HCT116 (cell line): ENCODE data around the gene ITPR1. TPM values are rescaled to one million over a fixed set of nuclear protein-coding genes. Genes with fewer than 3 reads are reported as not detected.

ENCODE experiments used
- ATAC-seq: fragments of 200-7000 bp; cut with Tn5 transposase; 2 replicates; pipeline ENCODE4 v1.9.1; 2020; ENCODE audit warnings: mild to moderate bottlenecking, moderate library complexity
- BruUV-seq: library from RNA; stranded (reverse); fragments of 400-500 nt; replicated peaks from 2 replicates; lab custom pipeline; 2021; lab: Mats Ljungman, UMichigan
- CTCF ChIA-PET: fragments of 300-600 bp; sonication (Branson Sonifier 250); formaldehyde crosslinking; loops from one replicate; lab custom pipeline; 2021; ENCODE audit warnings: antibody characterized with exemption; lab: Charles Lee
- POLR2A ChIA-PET: fragments of 300-600, 350-600 bp; sonication (Branson Sonifier 250); formaldehyde crosslinking; loops from one replicate; lab custom pipeline; 2021; ENCODE audit warnings: antibody characterized with exemption; lab: Charles Lee
- RAD21 ChIA-PET, 2 experiments: fragments of 300-600 bp; sonication (Branson Sonifier 250); formaldehyde crosslinking; loops; one replicate each; lab custom pipeline; 2023; ENCODE audit warnings: low total read pairs in 2 of 2; ENCODE audit not compliant: uncharacterized antibody in 2 of 2, unreplicated experiment in 2 of 2, low non-redundant PET in 1 of 2; lab: Charles Lee
- DNase-seq: peaks from one replicate; pipeline ENCODE4 v3.0.0-alpha.2; 2010; ENCODE audit warnings: low read depth, low spot score
- H2AFZ ChIP-seq: fragments of 200-600 bp; shearing (Covaris generic), sonication (generic); 2 replicates; pipeline ENCODE4 v1.6.1; 2017; ENCODE audit warnings: low read depth, mixed run types, mixed read lengths, antibody characterized with exemption, low read length; ENCODE audit not compliant: poor library complexity, severe bottlenecking
- H3K27ac ChIP-seq: 2 replicates; pipeline ENCODE4 v1.5.1; 2012; ENCODE audit warnings: low read depth, low read length
- H3K27me3 ChIP-seq: fragments of 200-600 bp; sonication (generic); 2 replicates; pipeline ENCODE4 v1.6.1; 2016; ENCODE audit warnings: mixed run types, low read length, mixed read lengths; ENCODE audit not compliant: insufficient read depth
- H3K36me3 ChIP-seq, 2 experiments: fragments of 200-500 bp in 1 of 2; fragments of 200-600 bp in 1 of 2; sonication (Bioruptor generic) in 1 of 2; sonication (generic) in 1 of 2; 2 replicates each; pipeline versions ENCODE4 v1.5.1 to v1.6.1; 2014 to 2016; ENCODE audit warnings: low read length in 2 of 2, inconsistent platforms in 1 of 2, mixed read lengths in 1 of 2, mixed run types in 1 of 2; ENCODE audit not compliant: insufficient read depth in 2 of 2, control insufficient read depth in 1 of 2
- H3K4me1 ChIP-seq, 2 experiments: fragments of 200-600 bp in 1 of 2; sonication (generic) in 1 of 2; 2 replicates each; pipeline versions ENCODE4 v1.5.1 to v1.6.1; 2012 to 2017; ENCODE audit warnings: low read length in 2 of 2, inconsistent platforms in 1 of 2, mild to moderate bottlenecking in 1 of 2, mixed read lengths in 1 of 2, mixed run types in 1 of 2, moderate library complexity in 1 of 2; ENCODE audit not compliant: insufficient read depth in 2 of 2, control insufficient read depth in 1 of 2
- H3K4me2 ChIP-seq: fragments of 200-600 bp; sonication (generic); 2 replicates; pipeline ENCODE4 v1.6.1; 2017; ENCODE audit warnings: mixed run types, low read length, mixed read lengths
- H3K4me3 ChIP-seq, 2 experiments: fragments of 200-600 bp in 1 of 2; sonication (generic) in 1 of 2; replicated peaks in 1 of 2; 2 replicates each; pipeline ENCODE4 v1.5.1; 2011 to 2016; ENCODE audit warnings: low read length in 2 of 2, control low read depth in 1 of 2, low read depth in 1 of 2, mild to moderate bottlenecking in 1 of 2, mixed read lengths in 1 of 2, mixed run types in 1 of 2
- H3K79me2 ChIP-seq: fragments of 200-600 bp; sonication (generic); 2 replicates; pipeline ENCODE4 v1.6.1; 2017; ENCODE audit warnings: mild to moderate bottlenecking, mixed run types, low read length, moderate library complexity, mixed read lengths; ENCODE audit not compliant: insufficient read depth
- H3K9ac ChIP-seq: fragments of 200-600 bp; sonication (generic); 2 replicates; pipeline ENCODE4 v1.6.1; 2016; ENCODE audit warnings: low read length, mixed read lengths
- H3K9me2 ChIP-seq: fragments of 200-600 bp; sonication (generic), shearing (Covaris generic); 2 replicates; pipeline ENCODE4 v1.6.1; 2017; ENCODE audit warnings: mixed run types, mild to moderate bottlenecking, moderate library complexity; ENCODE audit not compliant: insufficient read depth
- H3K9me3 ChIP-seq, 2 experiments: fragments of 200-500 bp in 1 of 2; fragments of 200-600 bp in 1 of 2; sonication (Bioruptor generic) in 1 of 2; sonication (generic) in 1 of 2; 2 replicates each; pipeline ENCODE4 v1.6.1; 2014 to 2017; ENCODE audit warnings: low read length in 2 of 2, mixed read lengths in 2 of 2, inconsistent platforms in 1 of 2, low read depth in 1 of 2, mild to moderate bottlenecking in 1 of 2, mixed run types in 1 of 2, moderate library complexity in 1 of 2; ENCODE audit not compliant: control insufficient read depth in 1 of 2, insufficient read depth in 1 of 2
- H4K20me1 ChIP-seq: fragments of 200-600 bp; sonication (generic), shearing (Covaris generic); 2 replicates; pipeline ENCODE4 v1.6.1; 2017; ENCODE audit warnings: mixed run types, mild to moderate bottlenecking, moderate library complexity; ENCODE audit not compliant: insufficient read depth
- CBX3 ChIP-seq: IDR thresholded peaks from 2 replicates; pipeline ENCODE4 v1.6.1; 2012; ENCODE audit warnings: low read depth
- EZH2 ChIP-seq: fragments of 200-600 bp; sonication (generic); IDR thresholded peaks from 2 replicates; pipeline ENCODE4 v1.6.1; 2017; ENCODE audit warnings: antibody characterized with exemption, mixed run types
- FOSL1 ChIP-seq: IDR thresholded peaks from 2 replicates; pipeline ENCODE4 v1.6.1; 2012; ENCODE audit warnings: low read depth
- ZFX ChIP-seq: fragments of 450-650 bp; IDR thresholded peaks from 2 replicates; pipeline ENCODE4 v1.6.1; 2017
- intact Hi-C: fragments of 100-400 bp; cut with micrococcal nuclease; formaldehyde crosslinking; loops from 2 replicates; pipeline ENCODE4 v1.10.0; 2022
- total RNA-seq: library from RNA; stranded (reverse); gene quantifications from one replicate; pipeline ENCODE4 v1.2.1, GENCODE V29; 2021; ENCODE audit not compliant: unreplicated experiment
- TF ChIP-seq, protein P1 (sequence below): IDR thresholded peaks from 2 replicates; pipeline ENCODE4 v1.6.1; 2012
- TF ChIP-seq, protein P2 (sequence below), 3 experiments: fragments of 200-600 bp in 1 of 3; sonication (generic) in 1 of 3; IDR thresholded peaks in 2 of 3; conservative IDR thresholded peaks in 1 of 3; 2 replicates each; pipeline ENCODE4 v1.5.1; 2012 to 2017; ENCODE audit warnings: low read depth in 2 of 3, low read length in 2 of 3, antibody characterized with exemption in 1 of 3, borderline replicate concordance in 1 of 3, control low read depth in 1 of 3, mild to moderate bottlenecking in 1 of 3, mixed read lengths in 1 of 3, mixed run types in 1 of 3, moderate library complexity in 1 of 3; ENCODE audit not compliant: insufficient read depth in 1 of 3

ITPR1 gene
- total RNA-seq, 1 experiment from 2014 or later, result 9.2 TPM

DNA sequence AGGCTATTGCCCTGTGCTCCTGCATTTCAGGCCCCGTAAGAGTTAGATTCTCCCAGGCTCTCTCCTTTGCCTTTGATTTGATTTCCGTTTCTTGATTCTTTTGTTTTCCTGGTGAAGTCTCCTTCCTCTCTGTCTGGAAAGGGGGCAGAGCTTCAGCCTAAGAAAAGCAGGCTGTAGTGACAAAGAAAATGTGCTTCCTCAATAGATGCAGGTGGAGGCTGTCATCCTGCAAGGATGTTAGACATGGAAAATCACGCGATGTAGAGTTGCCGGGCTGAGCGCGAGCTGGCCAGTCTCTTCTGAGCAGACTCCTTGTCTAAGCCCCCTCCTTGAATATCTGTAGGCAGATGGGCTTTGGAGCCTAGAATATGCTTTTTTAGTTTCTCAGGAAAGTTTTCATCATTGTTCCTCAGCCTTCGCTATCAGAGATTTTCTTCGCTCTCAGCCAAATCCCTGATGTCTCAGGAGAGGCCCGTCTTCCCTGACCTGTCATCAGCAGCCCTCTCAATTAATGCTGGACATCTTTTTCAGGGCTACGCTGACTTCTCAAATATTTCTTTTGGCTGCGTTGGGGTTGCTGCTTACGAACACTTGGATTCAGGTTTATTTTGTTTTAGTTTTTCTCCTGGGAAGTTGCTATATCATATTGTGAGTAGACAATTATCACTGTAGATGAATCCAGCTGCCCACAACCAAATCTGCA lies 163.6 kb downstream of the ITPR1 start:
- no TSS peak for BruUV-seq
- Histone ChIP-seq H3K4me1 (no peaks in the 10 kb centered on the region), H3K4me3 (no peak overlapping the region), H4K20me1 (no peaks in the 10 kb centered on the region), H3K4me2 (no peak overlapping the region), H3K36me3 (no peaks in the 10 kb centered on the region), H3K9me2 (no peaks in the 10 kb centered on the region), H3K9me3 (no peaks in the 10 kb centered on the region), H3K27me3 (no peaks in the 10 kb centered on the region), H3K27ac (no peak overlapping the region), H3K9ac (no peak overlapping the region), H3K79me2 (no peaks in the 10 kb centered on the region), H2AFZ (no peak overlapping the region)
- ATAC-seq (no peak), DNase-seq (no peak)
- POLR2A ChIA-PET, result no interaction called here
- TF ChIP-seq, protein P1, sequence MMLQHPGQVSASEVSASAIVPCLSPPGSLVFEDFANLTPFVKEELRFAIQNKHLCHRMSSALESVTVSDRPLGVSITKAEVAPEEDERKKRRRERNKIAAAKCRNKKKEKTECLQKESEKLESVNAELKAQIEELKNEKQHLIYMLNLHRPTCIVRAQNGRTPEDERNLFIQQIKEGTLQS, result no peak
- no peak for TF ChIP-seq EZH2
- TF ChIP-seq, protein P2, sequence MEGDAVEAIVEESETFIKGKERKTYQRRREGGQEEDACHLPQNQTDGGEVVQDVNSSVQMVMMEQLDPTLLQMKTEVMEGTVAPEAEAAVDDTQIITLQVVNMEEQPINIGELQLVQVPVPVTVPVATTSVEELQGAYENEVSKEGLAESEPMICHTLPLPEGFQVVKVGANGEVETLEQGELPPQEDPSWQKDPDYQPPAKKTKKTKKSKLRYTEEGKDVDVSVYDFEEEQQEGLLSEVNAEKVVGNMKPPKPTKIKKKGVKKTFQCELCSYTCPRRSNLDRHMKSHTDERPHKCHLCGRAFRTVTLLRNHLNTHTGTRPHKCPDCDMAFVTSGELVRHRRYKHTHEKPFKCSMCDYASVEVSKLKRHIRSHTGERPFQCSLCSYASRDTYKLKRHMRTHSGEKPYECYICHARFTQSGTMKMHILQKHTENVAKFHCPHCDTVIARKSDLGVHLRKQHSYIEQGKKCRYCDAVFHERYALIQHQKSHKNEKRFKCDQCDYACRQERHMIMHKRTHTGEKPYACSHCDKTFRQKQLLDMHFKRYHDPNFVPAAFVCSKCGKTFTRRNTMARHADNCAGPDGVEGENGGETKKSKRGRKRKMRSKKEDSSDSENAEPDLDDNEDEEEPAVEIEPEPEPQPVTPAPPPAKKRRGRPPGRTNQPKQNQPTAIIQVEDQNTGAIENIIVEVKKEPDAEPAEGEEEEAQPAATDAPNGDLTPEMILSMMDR (IDR thresholded peaks at IDR 0.05 in 2 of 3, conservative IDR thresholded peaks at IDR 0.05 in 1 of 3; ENCODE audit: borderline replicate concordance in 1 of 3, insufficient read depth in 1 of 3, low read depth in 2 of 3, low read length in 2 of 3), result no peak
- TF ChIP-seq ZFX, result no peak
- no peak for TF ChIP-seq FOSL1
- intact Hi-C loops, result loop anchor here (1.0 to 10.0 kb wide), 4 partner anchors 54 to 568 kb away; partner anchors contain the start of gene BHLHE40
- CTCF ChIA-PET, result no interaction called here
- RAD21 ChIA-PET, result interaction anchor here in 1 of 2 experiments (0.9 kb wide), 1 partner anchor 16 kb away, joined by 6 read pairs; no protein-coding TSS in a partner anchor

DNA sequence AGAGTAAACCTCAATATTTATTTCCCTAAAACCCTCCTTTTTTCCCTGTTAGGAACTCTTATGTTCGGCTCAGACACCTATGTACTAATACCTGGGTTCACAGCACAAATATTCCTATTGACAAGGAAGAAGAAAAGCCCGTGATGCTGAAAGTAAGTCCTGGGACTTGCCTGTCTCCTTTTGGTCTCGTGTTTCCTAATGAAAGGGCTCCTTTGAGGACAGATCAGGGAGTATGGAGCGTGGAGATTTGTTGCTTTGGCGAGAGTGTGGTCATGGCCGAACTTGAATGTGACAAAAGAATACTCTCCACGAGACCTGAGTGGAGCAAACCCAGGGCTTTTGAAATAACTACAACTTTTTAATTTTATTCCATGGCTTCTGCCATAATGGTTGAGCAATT lies 167.8 kb downstream of the ITPR1 start:
- DNase-seq, result no peak
- no TSS peak for BruUV-seq
- intact Hi-C loops, result no loop called here
- Histone ChIP-seq H3K27ac (no peak overlapping the region), H3K4me3 (no peak overlapping the region), H3K9me3 (no peaks in the 10 kb centered on the region), H3K27me3 (no peaks in the 10 kb centered on the region), H3K4me1 (no peaks in the 10 kb centered on the region), H3K79me2 (no peaks in the 10 kb centered on the region), H3K9ac (no peak overlapping the region), H2AFZ (no peak overlapping the region), H3K4me2 (no peak overlapping the region), H4K20me1 (no peaks in the 10 kb centered on the region), H3K9me2 (no peaks in the 10 kb centered on the region), H3K36me3 (no peaks in the 10 kb centered on the region)
- RAD21 ChIA-PET, result no interaction called here
- POLR2A ChIA-PET, result no interaction called here
- CTCF ChIA-PET, result no interaction called here
- ATAC-seq, result no peak
- no peak for TF ChIP-seq CBX3
